Glutamatergic neuron (in vitro differentiated cells): ENCODE measurements around the gene GLTP. TPM values are rescaled to one million over a fixed set of nuclear protein-coding genes. Genes with fewer than 3 reads are reported as not detected.

Experiments
- DNase-seq: peaks from one replicate; pipeline ENCODE4 v3.0.0; 2022
- H3K27ac Mint-ChIP-seq: one replicate; pipeline ENCODE4 v1.8.0; 2020; ENCODE audit warnings: mild to moderate bottlenecking, mixed read lengths, inconsistent platforms; ENCODE audit not compliant: unreplicated experiment
- H3K27me3 Mint-ChIP-seq: one replicate; pipeline ENCODE4 v1.8.0; 2020; ENCODE audit warnings: mild to moderate bottlenecking, moderate library complexity, mixed read lengths, inconsistent platforms; ENCODE audit not compliant: unreplicated experiment
- H3K36me3 Mint-ChIP-seq: one replicate; pipeline ENCODE4 v1.8.0; 2020; ENCODE audit warnings: mild to moderate bottlenecking, mixed read lengths, inconsistent platforms; ENCODE audit not compliant: unreplicated experiment
- H3K4me1 Mint-ChIP-seq: one replicate; pipeline ENCODE4 v1.8.0; 2020; ENCODE audit warnings: mild to moderate bottlenecking, low read depth, mixed read lengths, inconsistent platforms; ENCODE audit not compliant: unreplicated experiment
- H3K4me3 Mint-ChIP-seq: one replicate; pipeline ENCODE4 v1.8.0; 2020; ENCODE audit warnings: mild to moderate bottlenecking, mixed read lengths, inconsistent platforms; ENCODE audit not compliant: unreplicated experiment
- H3K9me3 Mint-ChIP-seq: one replicate; pipeline ENCODE4 v1.8.0; 2020; ENCODE audit warnings: mild to moderate bottlenecking, moderate library complexity, mixed read lengths, inconsistent platforms; ENCODE audit not compliant: unreplicated experiment
- CTCF ChIP-seq: fragments of 200-600 bp; sonication (generic); IDR thresholded peaks from one replicate; pipeline ENCODE4 v1.5.0; 2021; ENCODE audit not compliant: partially characterized antibody, unreplicated experiment
- total RNA-seq: library from RNA; stranded (reverse); fragmentation: NEBNext Ultra II Directional; extraction: Animal tissue kit (Norgen Biotek cat#: 25700); gene quantifications from one replicate; pipeline ENCODE4 v1.2.1, GENCODE V29; 2021; ENCODE audit not compliant: unreplicated experiment

The GLTP gene
- total RNA-seq, 1 donor from 2014 or later = 22.6 TPM

- H3K4me3 Mint-ChIP-seq = peak within 1 kb of the TSS; percentile 67
- H3K4me1 Mint-ChIP-seq = no peaks in the 10 kb centered on the region
- no peak within 1 kb of the TSS for H3K27ac Mint-ChIP-seq
- no peak for TF ChIP-seq CTCF
- H3K36me3 Mint-ChIP-seq = no peaks in the 10 kb centered on the region
- H3K27me3 Mint-ChIP-seq = peaks cover 5% of the 10 kb centered on the region
- peak; percentile 38 for DNase-seq
- no peaks in the 10 kb centered on the region for H3K9me3 Mint-ChIP-seq
These were observed 46.8 kb downstream of the GLTP start, which contains the start of gene TRPV4 for GRCh38 chr12:109833307-109834189. Gene TRPV4 (minus strand): TSS chr12:109833398. CDS start chr12:109814796, 18,602 bp downstream.

GRCh38 chr12:109832541-109833306 lies 47.6 kb downstream of the GLTP start:
- Mint-ChIP-seq H3K4me3 (no peak overlapping the region), H3K27ac (no peak overlapping the region), H3K9me3 (no peaks in the 10 kb centered on the region), H3K27me3 (peaks cover 4% of the 10 kb centered on the region), H3K36me3 (no peaks in the 10 kb centered on the region), H3K4me1 (no peaks in the 10 kb centered on the region)
- TF ChIP-seq CTCF = no peak
- no peak for DNase-seq

- Mint-ChIP-seq H3K9me3 (no peaks in the 10 kb centered on the region), H3K4me1 (no peaks in the 10 kb centered on the region), H3K36me3 (no peaks in the 10 kb centered on the region), H3K4me3 (no peak overlapping the region), H3K27me3 (peaks cover 4% of the 10 kb centered on the region), H3K27ac (no peak overlapping the region)
- no peak for TF ChIP-seq CTCF
- DNase-seq = peak; percentile 8
These were observed 48.4 kb downstream of the GLTP start for GRCh38 chr12:109831929-109832328.

- Mint-ChIP-seq H3K27ac (no peak overlapping the region), H3K4me1 (no peaks in the 10 kb centered on the region), H3K27me3 (peaks cover 5% of the 10 kb centered on the region), H3K9me3 (no peaks in the 10 kb centered on the region), H3K4me3 (no peak overlapping the region), H3K36me3 (no peaks in the 10 kb centered on the region)
- TF ChIP-seq CTCF = no peak
- no peak for DNase-seq
These were observed 49.0 kb downstream of the GLTP start for GRCh38 chr12:109831365-109831764.
